Calu3 (cell line): ENCODE measurements around the gene TMEM11. TPM values are rescaled to one million over a fixed set of nuclear protein-coding genes. Genes with fewer than 3 reads are reported as not detected.

Source experiments
- BruUV-seq: library from RNA; stranded (reverse); fragments of 400-500 nt; replicated peaks from 2 replicates; lab custom pipeline; 2021; lab: Mats Ljungman, UMichigan
- CTCF ChIA-PET: fragments of 300-600 bp; sonication (Branson Sonifier 250); formaldehyde crosslinking; loops from one replicate; lab custom pipeline; 2022; ENCODE audit warnings: antibody characterized with exemption; lab: Charles Lee
- DNase-seq: peaks from one replicate; pipeline ENCODE4 v3.0.0; 2022
- H3K27ac Mint-ChIP-seq: one replicate; pipeline ENCODE4 v1.8.0; 2022; ENCODE audit warnings: mixed read lengths; ENCODE audit not compliant: unreplicated experiment
- H3K27me3 Mint-ChIP-seq: one replicate; pipeline ENCODE4 v1.8.0; 2022; ENCODE audit warnings: mixed read lengths; ENCODE audit not compliant: unreplicated experiment
- H3K36me3 Mint-ChIP-seq: one replicate; pipeline ENCODE4 v1.8.0; 2022; ENCODE audit warnings: mild to moderate bottlenecking, moderate library complexity, mixed read lengths; ENCODE audit not compliant: insufficient read depth, unreplicated experiment
- H3K4me1 Mint-ChIP-seq: one replicate; pipeline ENCODE4 v1.8.0; 2022; ENCODE audit warnings: mild to moderate bottlenecking, low read depth, mixed read lengths; ENCODE audit not compliant: unreplicated experiment
- H3K4me3 Mint-ChIP-seq: one replicate; pipeline ENCODE4 v1.8.0; 2022; ENCODE audit warnings: mild to moderate bottlenecking, low read depth, moderate library complexity, mixed read lengths; ENCODE audit not compliant: unreplicated experiment
- H3K9me3 Mint-ChIP-seq: one replicate; pipeline ENCODE4 v1.8.0; 2022; ENCODE audit warnings: low read depth, mixed read lengths; ENCODE audit not compliant: unreplicated experiment
- CTCF ChIP-seq: fragments of 200-600 bp; IDR thresholded peaks from one replicate; pipeline ENCODE4 v1.8.0; 2022; ENCODE audit warnings: antibody characterized with exemption; ENCODE audit not compliant: unreplicated experiment
- intact Hi-C: fragments of 100-400 bp; cut with micrococcal nuclease; formaldehyde crosslinking; loops from one replicate; pipeline ENCODE4 v1.10.0; 2022; ENCODE audit not compliant: unreplicated experiment
- total RNA-seq: library from RNA; stranded (reverse); gene quantifications from 2 replicates; pipeline ENCODE4 v1.2.3, GENCODE V29; 2022

TMEM11 gene
- total RNA-seq, 1 experiment from 2014 or later: 18.9 TPM

GRCh38 chr17:21162394-21162775 is 51.6 kb downstream of the TMEM11 start:
- intact Hi-C loops: no loop called here
- CTCF ChIA-PET: no interaction called here
- Mint-ChIP-seq H3K27ac (no peak overlapping the region), H3K9me3 (no peaks in the 10 kb centered on the region), H3K27me3 (no peaks in the 10 kb centered on the region), H3K4me1 (peaks cover 9% of the 10 kb centered on the region), H3K36me3 (no peaks in the 10 kb centered on the region), H3K4me3 (no peak overlapping the region)
- no peak for DNase-seq
- BruUV-seq: no TSS peak
- no peak for TF ChIP-seq CTCF

- Mint-ChIP-seq H3K4me3 (no peak overlapping the region), H3K27ac (no peak overlapping the region), H3K4me1 (peaks cover 9% of the 10 kb centered on the region), H3K27me3 (no peaks in the 10 kb centered on the region), H3K36me3 (no peaks in the 10 kb centered on the region), H3K9me3 (no peaks in the 10 kb centered on the region)
- BruUV-seq: no TSS peak
- no peak for DNase-seq
- intact Hi-C loops: no loop called here
- TF ChIP-seq CTCF: no peak
- CTCF ChIA-PET: no interaction called here
Observed at GRCh38 chr17:21161498-21162393, 52.2 kb downstream of the TMEM11 start.

- Mint-ChIP-seq H3K27me3 (no peaks in the 10 kb centered on the region), H3K9me3 (peaks cover 2% of the 10 kb centered on the region), H3K27ac (no peak overlapping the region), H3K4me1 (peaks cover 9% of the 10 kb centered on the region), H3K4me3 (no peak overlapping the region), H3K36me3 (no peaks in the 10 kb centered on the region)
- BruUV-seq: no TSS peak
- no peak for DNase-seq
- no peak for TF ChIP-seq CTCF
- intact Hi-C loops: no loop called here
- CTCF ChIA-PET: interaction anchor here (0.6 kb wide), 1 partner anchor 92 kb away, joined by 6 read pairs; no protein-coding TSS in a partner anchor
Observed at GRCh38 chr17:21160401-21160800, 53.6 kb downstream of the TMEM11 start.

GRCh38 chr17:21157586-21158370 is 56.2 kb downstream of the TMEM11 start:
- H3K27me3 Mint-ChIP-seq: no peaks in the 10 kb centered on the region
- TF ChIP-seq CTCF: no peak
- H3K4me1 Mint-ChIP-seq: peaks cover 9% of the 10 kb centered on the region
- CTCF ChIA-PET: no interaction called here
- BruUV-seq: no TSS peak
- H3K9me3 Mint-ChIP-seq: peaks cover 16% of the 10 kb centered on the region
- no peaks in the 10 kb centered on the region for H3K36me3 Mint-ChIP-seq
- no peak for DNase-seq
- H3K4me3 Mint-ChIP-seq: no peak overlapping the region
- no peak overlapping the region for H3K27ac Mint-ChIP-seq
- intact Hi-C loops: no loop called here
